Stimulated activated CD8-positive, alpha-beta memory T cell treated with anti-CD3 and anti-CD28 coated beads, Interleukin-7, amount 100 ng/mL, for 48 hours (primary cell): ENCODE data around the gene HGFAC.

Source experiments
- DNase-seq, 2 donors: peaks; one replicate each; pipeline ENCODE4 v3.0.0-alpha.2; 2020; ENCODE audit warnings: low read depth in 1 of 2; ENCODE audit errors: extremely low read depth in 1 of 2

The HGFAC gene

DNA sequence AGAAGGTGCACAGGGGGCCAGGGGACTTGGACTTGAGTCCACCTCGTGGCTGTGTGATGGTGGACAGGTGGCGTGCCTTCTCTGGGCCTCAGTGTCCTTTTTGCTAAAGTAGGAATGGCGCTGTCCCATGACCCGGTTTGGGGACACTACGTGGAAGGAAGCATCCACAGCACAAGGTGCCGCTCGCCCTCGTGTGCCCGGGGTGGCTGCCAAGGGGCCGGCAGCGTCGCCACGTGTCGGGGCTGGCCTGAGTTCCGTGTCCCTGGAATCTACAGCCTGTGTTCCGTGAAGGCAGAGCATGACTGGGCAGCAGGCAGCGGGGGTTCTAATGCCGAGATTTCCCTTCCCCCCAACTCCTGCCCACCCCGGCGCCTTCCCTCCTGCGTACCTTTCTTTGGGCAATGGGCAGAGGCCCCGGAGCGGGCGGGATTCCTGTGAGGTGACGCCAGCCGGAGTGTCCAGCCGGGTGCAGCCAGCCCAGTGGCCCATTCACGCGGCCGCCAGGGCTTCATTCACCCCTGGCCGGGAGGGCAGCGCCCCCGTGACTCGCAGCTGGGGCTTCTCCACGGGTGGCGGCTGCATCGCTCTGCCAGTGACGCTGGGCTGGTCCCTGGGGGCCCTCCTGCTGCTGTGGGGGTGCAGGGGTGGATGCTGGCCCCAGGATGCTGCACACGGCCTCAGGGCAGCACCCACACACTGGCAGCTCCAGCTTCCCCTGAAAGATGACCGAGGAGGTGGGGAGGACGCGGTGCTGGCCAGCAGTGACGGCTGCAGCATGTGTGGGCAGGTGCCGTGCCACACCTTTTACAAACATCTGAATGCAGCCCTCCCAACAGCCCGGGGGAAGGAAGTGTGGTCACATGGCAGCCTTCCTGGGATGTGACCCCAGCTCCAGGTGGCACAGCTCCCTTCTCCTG lies 42.5 kb downstream of the HGFAC start:
- DNase-seq = no peak

DNA sequence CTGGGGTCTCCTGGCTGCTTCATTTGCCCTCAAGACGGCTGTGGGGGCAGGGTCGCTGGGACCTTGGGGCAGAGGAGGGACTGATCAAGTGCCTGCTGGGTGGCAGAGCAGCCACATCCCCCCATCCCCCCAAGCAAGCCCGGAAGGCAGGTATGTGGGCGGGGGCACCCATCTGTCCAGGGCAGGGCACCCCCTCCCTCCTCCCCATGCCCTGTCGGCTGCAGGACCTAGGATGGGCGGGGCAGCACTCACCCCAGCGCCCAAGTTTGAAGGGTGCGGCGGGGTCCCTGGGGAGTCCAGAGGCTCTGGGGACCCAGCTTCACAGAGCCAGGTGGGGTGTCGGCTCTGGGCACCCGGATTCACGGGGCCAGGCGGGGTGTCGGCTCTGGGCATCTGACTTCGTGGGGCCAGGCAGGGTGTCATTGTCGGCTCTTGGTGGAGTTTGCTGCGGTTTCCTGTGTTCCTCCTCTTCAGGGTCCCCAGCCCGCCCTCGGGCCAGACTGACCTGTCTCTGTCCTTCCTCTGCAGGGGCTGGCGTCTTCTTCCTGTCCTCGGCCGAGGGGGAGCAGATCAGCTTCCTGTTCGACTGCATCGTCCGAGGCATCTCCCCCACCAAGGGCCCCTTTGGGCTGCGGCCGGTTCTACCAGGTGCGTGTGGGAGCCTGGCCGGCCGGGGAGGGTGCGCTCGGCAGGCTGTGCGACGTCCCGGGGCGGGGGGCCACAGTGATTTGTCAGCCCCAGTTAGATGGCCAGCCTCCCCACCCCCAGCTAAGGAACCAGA lies 43.4 kb downstream of the HGFAC start:
- DNase-seq = no peak

DNA sequence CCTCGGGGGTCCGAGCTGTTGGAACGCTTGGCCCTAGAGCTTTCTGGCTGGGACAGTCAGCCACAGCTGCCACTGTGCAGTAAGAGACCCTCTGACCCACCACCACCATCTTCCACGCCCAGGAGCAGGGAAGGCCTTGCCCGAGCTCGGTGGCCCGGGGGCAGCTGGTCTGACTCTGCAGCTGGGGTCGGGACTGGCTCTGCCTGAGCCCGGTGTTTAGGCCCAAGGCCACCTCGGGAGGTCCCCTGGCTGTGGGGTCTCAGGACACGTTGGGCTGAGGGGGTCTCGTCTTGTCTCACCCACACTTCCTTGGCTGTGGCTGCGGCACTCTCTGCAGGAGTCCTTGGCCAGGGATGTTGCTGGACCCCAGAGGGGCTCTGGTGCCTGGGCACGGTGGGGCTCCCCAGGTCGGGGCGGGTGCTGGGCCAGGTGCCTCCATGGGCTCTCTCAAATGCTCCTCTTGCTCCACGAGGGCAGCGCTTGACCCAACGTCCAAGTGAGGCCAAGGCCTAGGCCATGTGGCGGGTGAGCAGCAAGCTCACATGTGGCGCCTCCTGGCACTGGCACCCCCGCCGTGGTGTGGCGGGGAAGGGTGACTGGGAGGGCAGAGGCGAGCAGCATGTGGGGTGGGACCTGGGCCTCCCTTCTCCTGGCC lies 44.2 kb downstream of the HGFAC start:
- no peak for DNase-seq

DNA sequence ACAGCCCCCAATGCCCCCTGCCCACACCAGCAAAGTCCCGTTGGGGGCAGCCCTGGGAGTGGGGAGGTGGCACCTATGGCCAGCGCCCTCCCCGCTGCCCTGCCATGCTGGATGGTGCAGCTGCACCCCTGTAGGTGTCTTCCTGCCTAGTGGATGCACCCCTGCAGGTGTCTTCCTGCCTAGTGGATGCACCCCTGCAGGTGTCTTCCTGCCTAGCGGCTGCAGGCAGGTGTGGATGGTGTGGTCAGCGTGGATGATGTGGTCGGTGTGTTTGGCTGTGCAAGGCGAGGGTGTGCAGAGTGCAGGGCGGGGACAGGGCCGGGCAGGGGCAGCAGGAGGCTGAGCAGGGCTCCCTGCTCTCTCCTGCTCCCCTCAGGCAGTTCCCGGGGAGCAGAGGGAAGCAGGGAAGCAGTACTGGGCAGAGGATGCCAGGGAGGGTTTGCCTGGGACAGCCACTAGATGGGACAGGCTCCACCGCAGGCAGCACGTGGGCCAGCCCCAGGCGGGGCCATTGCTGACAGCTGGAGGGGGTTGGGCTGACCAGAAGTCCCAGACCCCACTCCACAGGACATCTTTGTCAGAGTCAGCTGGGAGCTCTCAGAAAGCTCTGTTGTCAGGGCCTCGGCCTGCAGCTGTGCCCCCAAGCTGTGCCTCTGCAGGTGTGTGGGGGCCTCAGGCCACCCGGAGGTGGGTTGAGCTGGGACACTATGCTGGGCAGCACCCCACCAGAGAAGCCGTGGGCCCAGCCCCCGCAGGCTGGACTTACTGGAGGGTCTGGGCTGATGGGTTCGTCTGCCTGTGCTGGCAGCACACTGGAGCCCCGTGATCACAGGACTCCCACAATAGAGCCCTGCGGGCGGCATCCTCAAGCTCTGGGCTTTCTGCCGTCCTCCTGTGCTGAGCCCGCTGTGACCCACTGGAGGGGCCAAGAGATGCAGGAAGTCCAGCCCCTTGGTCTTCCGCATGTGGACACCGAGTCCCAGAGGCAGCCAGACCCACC lies 45.1 kb downstream of the HGFAC start:
- DNase-seq = no peak

DNA sequence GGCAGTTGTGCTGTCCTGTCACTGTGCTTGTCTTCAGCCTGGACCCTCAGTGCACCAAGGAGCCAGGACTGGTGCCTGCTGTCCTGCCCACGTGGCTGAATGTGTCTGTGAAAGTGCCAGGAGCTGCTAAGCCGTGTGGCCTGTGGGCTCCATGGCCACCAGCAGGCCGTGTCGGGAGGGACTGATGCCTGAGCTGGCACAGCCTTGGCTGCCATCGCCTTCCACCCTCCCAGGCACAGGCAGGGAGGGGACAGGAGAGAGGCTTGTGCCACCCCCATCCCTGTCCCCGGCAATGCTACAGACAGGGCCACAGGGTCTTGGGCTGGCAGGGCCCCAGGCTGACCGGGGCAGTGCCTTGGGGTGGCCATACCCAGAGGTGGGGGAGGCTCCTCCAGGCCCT lies 46.1 kb downstream of the HGFAC start:
- no peak for DNase-seq

DNA sequence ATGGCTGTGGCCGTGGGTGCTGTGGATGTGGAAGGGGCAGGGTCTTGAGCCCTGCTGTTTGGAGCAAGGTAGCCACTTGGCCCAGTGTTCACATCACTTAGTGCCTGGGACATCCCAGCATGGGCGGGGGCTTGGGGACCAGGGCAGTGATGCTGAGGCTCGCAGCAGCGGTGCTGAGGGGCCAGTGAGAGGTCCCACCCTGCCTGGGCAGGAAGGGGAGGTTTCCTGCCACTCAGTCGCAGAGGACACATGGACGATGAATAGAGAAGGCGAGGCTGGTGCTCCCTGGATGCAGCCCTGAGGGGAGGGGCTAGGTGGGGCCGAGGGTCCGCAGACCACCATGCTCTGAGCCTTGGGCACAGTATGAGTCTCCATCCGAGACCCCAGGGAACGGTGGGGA lies 47.1 kb downstream of the HGFAC start:
- DNase-seq = no peak

DNA sequence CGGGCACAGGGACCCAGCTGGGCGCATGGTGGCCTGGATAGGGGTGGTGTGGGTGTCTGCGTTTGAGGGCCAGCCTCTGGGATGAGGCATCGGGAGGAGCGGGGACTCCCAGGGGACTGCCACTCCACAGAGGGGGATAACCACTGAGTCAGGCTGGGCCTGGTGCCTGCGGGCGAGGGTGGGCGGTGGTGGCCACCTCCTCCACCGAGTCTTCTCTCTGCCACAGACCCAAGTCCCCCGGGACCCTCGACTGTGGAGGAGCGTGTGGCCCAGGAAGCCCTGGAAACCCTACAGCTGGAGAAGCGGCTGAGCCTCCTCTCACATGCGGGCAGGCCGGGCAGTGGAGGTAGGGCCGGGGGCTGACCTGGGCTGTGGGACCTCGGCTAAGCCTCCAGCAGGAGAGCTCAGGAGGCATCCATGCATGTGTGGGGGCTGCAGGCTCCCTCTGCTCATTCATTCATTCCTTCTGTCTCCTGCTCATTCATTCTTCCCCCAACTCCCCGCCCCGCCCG lies 47.7 kb downstream of the HGFAC start:
- DNase-seq = no peak

DNA sequence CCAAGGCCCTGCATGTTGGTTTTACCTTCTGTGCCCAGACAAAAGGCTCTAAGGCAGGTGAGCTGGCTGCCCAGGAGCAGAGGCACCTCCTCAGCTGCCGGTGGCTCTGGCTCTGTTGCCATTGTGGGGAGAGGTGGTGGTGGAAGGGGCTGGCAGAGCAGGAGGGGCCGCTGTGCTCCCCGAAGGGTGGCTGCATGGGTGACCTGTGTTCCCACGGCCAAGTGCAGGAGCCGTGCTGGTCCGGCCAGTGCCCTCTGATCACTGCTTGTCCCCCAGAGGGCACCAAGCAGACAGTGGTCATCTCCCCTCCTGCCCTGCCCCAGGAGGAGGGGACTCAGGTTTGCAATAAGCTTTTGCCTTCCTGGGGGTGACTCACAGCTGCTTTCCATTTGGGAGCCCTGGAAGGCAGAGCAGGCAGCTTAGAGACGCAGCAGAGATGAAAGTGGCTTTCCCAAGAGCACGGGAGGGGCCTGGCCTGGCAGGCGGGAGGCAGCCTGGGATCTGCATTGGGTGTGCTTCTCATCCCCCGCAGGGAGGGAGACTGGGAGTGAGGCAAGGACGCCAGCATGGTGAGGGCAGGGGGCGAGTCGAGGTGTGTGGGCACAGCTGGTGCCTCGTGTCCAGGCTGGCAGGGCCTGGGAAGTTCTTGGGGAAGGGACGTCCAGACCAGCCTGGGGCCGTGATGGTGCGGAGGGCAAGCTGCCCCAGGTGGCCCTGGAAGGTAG lies 50.1 kb downstream of the HGFAC start:
- DNase-seq = no peak

DNA sequence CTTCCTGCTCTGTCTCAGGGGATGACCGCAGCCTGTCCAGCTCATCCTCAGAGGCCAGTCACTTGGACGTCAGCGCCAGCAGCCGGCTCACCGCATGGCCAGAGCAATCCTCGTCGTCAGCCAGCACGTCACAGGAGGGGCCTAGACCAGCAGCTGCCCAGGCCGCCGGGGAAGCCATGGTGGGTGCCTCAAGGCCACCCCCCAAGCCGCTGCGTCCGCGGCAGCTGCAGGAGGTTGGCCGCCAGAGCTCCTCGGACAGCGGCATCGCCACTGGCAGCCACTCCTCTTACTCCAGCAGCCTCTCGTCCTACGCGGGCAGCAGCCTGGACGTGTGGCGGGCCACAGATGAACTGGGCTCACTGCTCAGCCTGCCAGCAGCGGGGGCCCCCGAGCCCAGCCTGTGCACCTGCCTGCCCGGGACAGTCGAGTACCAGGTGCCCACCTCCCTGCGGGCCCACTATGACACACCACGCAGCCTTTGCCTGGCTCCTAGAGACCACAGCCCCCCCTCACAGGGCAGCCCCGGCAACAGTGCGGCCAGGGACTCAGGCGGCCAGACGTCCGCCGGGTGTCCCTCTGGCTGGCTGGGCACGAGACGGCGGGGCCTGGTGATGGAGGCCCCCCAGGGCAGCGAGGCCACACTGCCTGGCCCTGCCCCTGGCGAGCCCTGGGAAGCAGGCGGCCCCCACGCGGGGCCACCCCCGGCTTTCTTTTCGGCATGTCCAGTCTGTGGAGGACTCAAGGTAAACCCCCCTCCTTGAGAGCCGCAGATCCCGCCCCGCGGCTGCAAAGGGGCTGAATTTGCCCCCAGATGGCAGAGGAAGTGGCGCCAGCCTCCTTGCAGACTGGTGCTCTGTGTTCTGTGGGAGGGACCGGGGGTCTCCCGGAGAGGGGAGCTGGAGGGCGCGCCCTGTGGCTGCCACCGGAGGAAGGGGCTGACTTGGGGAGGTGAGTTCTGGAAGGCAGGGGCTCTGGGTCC lies 51.3 kb downstream of the HGFAC start:
- no peak for DNase-seq

DNA sequence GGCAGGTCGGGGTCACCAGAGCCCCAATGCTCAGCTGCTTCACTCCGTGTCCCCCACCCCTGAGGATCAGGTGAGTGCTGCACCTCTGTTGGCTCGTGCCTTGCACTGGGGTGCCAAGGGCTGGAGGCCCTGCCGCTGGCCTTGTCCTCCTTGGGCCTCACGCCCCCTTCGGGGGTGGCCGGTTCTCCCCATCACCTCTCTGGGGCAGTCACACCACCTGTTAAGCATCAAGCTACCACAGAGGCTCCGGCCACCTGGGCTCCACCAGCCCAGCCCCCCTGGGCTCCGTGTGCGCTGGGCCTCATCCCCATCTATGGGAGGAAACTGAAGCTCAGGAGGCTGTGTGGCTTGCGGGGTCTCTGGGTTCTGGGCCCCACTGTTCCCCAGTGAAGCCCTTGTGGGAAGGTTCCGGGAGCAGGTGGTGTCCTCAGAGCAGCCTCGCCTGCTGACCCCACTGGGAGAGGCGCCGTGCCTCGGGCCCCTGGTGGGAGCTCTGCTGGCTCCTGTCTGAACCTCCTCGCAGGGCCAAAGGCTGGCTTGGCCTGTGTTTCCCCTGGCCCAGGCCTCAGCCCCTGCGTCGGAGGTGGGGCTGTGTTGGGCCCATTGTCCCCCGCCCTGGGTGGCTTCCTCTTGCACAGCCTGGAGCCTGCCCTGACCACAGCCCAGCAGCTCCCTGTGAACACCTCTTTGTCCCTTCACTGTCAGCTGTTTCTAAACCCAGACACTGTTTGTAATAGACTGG lies 52.1 kb downstream of the HGFAC start:
- DNase-seq = no peak

DNA sequence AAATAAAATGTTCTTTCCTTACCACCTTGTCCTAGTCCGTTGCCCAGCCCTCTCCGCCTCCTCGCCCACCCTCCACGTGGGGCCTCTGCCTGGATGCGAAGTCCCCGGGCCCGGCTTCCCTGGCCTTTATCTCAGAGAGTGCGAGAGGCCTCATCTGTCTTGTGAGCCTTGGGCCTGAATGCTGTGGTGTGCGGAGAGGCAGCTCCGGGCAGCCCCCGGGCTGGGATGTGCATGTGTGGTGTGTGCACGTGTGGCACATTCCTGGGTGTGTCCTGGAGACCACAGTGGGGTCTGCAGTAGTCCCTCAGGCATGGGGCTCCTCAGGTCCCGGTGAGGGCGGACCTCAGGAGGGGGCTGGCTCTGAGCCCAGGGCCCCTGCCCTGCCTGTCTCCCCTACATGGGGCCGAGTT lies 52.7 kb downstream of the HGFAC start:
- DNase-seq = no peak

DNA sequence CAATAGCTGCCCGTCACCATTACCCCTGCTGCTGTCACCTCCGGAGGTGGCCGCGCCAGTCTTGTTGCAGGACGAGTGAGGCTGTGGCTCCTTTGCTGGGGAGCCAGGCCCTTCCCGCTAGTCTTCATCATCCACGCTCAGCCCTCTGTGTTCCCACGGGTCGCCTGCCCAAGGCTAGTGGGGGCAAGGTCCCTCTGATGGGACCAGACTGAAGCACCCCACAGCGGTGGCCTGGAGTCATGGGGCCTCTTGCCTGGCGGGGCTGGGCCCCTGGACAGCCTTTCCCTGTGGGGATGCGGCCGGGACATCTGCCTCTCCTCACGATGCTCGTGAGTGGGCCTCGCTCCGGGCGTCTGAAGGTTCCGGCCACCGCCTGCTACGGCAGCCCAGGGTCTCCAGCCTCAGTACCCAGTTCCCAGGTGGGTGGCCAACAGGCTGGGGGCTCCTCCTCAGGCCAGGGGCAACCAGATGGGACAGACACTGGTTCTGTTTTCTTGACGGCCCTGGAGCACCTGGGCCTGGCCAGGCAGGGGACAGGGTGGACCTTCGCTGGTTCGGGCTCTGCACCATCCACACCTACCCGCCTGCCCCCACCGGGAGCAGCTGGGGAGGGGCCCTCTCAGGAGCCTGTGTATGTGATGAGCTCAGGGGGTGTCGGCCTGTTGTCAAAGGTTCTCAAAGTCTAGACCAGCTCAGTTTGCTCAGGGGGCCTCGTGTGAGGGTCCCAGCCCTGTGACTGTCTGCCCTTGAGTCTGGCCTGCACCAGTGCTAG lies 53.6 kb downstream of the HGFAC start:
- no peak for DNase-seq

DNA sequence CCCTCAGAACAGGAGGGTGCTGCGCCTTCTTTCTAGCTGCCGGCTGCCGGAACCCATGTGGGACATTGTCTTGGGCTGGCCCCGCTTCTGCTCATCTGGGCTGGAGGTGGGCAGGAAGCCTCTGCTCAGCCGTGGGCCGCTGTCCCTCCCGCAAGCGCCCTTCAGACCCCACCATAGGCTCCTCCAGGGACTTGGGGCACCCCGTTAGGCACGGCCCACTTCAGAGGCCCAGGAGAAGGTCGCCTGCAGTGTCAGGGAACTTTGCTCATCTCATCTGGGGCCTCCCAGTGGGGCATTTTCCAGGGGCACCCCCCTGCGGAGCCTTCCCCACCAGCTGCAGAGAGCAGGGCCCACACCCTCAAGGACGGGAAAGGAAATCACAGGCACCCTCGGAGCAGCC lies 54.3 kb downstream of the HGFAC start:
- DNase-seq = no peak

DNA sequence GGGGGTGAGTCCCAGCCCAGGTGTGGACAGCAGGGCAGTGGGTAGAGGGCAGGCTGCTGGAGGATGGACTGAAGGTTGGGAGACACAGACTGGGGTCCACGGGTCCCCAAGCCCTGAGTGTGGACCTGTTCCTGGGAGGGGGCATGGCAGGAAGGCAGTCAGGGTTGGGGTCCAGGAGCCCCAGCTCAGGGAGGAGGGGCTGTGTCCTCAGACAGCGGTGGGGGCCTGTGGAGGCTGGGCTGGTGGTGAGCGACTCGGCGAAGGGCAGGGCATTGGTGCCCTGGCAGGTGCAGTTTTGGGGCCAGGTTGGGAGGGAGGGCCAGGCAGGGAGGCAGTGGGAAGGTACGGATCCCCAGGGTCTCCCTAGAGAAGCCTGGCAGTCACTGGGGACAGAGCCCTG lies 55.3 kb downstream of the HGFAC start:
- DNase-seq = no peak

DNA sequence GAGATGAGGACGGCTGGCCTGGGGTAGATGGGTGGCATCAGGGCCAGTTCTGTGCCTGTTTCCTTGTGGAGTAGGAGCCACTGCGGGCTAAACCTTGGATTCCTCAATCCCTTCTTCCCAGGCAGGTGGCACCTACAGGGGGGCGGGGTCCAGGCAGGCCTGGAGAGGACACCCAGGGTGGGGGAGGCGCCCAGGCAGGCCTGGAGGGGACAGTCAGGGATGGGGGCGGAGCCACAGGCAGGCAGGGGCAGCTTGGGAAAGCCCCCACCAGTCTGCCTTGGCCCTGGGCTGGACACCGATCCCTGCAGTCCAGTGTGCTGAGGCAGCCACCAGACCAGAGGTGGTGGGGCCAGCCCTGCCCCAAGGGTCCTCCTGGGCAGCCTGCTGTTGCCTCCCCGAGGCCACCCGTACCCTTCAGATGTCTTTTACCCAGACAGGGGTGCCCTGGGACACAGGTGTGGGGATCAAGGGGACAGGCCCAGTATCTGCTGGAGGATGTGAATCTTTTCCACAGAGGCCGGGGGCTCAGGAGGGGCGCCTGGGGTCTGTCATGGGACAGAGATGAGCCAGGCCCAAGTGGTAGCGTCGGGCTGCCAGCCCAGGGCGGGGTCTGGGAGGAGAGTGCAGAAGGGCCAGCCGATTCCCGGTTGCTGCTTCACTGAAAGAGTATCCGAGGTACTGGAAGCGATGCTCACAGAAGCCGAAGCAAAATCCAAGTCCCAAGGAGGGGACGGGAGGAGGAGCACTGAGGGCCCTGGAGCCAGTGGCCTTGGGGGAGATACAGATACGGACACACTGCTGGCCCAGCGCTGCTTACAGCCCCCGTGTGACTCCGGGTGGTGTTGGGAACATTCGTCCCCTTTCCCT lies 56.0 kb downstream of the HGFAC start:
- DNase-seq = no peak

DNA sequence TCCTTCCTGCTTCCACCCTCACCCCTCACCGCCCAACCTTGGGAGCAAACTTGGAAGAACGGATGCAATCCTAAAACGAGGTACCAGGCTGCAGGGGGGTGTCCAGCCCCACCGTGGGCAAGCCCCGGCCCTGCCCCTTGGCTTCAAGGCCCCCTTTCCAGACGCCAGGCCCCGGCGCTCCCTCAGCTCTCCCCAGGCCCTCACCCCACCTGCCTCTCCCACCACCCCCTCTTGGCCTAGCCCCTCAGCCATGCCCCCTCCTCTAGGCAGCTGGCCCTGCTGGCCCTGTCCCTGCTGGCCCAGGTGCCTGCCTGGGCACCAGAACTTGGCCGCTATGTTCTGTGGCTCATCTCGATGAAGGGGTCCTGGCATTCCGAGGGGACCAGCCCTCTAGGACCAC lies 56.6 kb downstream of the HGFAC start:
- DNase-seq = no peak
